ENCODE results near the gene CIAO3.

The CIAO3 gene

DNA sequence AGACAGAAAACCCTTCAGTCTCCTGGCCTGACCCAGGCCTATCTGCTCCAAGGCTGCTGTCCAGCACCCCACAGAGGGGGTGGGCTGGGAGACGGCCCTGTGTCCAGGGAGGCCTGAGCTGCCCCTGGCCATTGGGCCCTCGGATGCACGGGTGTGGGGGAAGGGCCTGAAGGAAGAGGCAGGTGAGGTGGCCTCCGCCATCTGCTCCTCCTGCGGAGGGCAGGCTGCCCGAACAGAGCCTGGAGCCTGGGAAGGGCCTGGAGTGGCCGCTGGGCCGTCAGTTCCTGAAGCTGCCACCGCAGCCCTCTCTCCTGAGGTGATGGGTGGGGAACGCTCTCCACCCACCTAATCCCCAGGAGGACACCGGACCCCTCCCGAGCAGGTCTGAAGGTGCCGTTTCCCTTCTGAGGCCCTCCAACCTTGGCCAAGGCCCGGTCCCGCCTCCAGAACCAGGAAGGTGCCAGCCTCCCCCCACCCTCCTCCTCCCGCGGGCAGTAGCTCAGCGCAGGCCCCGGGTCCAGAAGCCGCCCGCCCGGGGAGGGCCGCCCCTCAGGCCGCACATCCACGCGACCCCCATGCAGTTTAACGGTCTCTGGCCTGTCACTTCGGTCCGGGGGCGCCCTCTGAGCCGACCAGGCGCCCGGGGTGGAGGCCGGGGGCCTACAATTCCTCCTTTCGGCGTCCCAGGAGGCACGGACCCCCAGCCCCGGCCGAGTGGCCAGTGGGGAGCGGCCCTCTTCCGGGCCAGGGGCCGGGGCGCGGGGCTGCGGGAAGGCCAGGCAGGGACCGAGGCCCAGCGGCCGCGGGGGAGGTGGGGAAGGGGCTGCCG, 36.0 kb downstream of the CIAO3 start (continued):
- TF ChIP-seq ZBTB26 (tag by site-specific recombination; optimal IDR thresholded peaks at IDR 0.05) (peak; percentile 22), ZNF391 (tag by site-specific recombination; IDR thresholded peaks at IDR 0.05; ENCODE audit: borderline replicate concordance, low read depth) (no peak), ZNF335 (tag by site-specific recombination; conservative IDR thresholded peaks at IDR 0.05) (peak; percentile 60), HOXC10 (CRISPR knock-in tag; IDR thresholded peaks at IDR 0.05) (no peak), ZNF571 (tag by site-specific recombination; IDR thresholded peaks at IDR 0.05) (no peak), ZNF658 (tag by site-specific recombination; IDR thresholded peaks at IDR 0.05) (no peak), REPIN1 (tag by site-specific recombination; IDR thresholded peaks at IDR 0.05; ENCODE audit: low read depth) (no peak), ZNF529 (tag by site-specific recombination; IDR thresholded peaks at IDR 0.05; ENCODE audit: insufficient replicate concordance) (no peak), SALL2 (tag by site-specific recombination; IDR thresholded peaks at IDR 0.05; ENCODE audit: borderline replicate concordance) (no peak), ZSCAN23 (tag by site-specific recombination; IDR thresholded peaks at IDR 0.05) (no peak), PATZ1 (tag by site-specific recombination; IDR thresholded peaks at IDR 0.05) (peak; percentile 43), ZNF501 (tag by site-specific recombination; IDR thresholded peaks at IDR 0.05) (no peak), INSM2 (tag by site-specific recombination; IDR thresholded peaks at IDR 0.05) (no peak), ZNF114 (tag by site-specific recombination; IDR thresholded peaks at IDR 0.05) (no peak), ZBTB10 (tag by site-specific recombination; IDR thresholded peaks at IDR 0.05) (no peak), ZNF621 (tag by site-specific recombination; IDR thresholded peaks at IDR 0.05) (no peak), PRDM1 (tag by site-specific recombination; IDR thresholded peaks at IDR 0.05) (no peak), ZNF132 (tag by site-specific recombination; IDR thresholded peaks at IDR 0.05; ENCODE audit: borderline replicate concordance) (no peak)
- TF ChIP-seq, protein P1, sequence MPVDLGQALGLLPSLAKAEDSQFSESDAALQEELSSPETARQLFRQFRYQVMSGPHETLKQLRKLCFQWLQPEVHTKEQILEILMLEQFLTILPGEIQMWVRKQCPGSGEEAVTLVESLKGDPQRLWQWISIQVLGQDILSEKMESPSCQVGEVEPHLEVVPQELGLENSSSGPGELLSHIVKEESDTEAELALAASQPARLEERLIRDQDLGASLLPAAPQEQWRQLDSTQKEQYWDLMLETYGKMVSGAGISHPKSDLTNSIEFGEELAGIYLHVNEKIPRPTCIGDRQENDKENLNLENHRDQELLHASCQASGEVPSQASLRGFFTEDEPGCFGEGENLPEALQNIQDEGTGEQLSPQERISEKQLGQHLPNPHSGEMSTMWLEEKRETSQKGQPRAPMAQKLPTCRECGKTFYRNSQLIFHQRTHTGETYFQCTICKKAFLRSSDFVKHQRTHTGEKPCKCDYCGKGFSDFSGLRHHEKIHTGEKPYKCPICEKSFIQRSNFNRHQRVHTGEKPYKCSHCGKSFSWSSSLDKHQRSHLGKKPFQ (tag by site-specific recombination; IDR thresholded peaks at IDR 0.05), result no peak
- TF ChIP-seq, protein P2, sequence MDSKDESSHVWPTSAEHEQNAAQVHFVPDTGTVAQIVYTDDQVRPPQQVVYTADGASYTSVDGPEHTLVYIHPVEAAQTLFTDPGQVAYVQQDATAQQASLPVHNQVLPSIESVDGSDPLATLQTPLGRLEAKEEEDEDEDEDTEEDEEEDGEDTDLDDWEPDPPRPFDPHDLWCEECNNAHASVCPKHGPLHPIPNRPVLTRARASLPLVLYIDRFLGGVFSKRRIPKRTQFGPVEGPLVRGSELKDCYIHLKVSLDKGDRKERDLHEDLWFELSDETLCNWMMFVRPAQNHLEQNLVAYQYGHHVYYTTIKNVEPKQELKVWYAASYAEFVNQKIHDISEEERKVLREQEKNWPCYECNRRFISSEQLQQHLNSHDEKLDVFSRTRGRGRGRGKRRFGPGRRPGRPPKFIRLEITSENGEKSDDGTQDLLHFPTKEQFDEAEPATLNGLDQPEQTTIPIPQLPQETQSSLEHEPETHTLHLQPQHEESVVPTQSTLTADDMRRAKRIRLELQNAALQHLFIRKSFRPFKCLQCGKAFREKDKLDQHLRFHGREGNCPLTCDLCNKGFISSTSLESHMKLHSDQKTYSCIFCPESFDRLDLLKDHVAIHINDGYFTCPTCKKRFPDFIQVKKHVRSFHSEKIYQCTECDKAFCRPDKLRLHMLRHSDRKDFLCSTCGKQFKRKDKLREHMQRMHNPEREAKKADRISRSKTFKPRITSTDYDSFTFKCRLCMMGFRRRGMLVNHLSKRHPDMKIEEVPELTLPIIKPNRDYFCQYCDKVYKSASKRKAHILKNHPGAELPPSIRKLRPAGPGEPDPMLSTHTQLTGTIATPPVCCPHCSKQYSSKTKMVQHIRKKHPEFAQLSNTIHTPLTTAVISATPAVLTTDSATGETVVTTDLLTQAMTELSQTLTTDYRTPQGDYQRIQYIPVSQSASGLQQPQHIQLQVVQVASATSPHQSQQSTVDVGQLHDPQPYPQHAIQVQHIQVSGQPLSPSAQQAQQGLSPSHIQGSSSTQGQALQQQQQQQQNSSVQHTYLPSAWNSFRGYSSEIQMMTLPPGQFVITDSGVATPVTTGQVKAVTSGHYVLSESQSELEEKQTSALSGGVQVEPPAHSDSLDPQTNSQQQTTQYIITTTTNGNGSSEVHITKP (tag by site-specific recombination; IDR thresholded peaks at IDR 0.05), result no peak
- TF ChIP-seq, protein P3, sequence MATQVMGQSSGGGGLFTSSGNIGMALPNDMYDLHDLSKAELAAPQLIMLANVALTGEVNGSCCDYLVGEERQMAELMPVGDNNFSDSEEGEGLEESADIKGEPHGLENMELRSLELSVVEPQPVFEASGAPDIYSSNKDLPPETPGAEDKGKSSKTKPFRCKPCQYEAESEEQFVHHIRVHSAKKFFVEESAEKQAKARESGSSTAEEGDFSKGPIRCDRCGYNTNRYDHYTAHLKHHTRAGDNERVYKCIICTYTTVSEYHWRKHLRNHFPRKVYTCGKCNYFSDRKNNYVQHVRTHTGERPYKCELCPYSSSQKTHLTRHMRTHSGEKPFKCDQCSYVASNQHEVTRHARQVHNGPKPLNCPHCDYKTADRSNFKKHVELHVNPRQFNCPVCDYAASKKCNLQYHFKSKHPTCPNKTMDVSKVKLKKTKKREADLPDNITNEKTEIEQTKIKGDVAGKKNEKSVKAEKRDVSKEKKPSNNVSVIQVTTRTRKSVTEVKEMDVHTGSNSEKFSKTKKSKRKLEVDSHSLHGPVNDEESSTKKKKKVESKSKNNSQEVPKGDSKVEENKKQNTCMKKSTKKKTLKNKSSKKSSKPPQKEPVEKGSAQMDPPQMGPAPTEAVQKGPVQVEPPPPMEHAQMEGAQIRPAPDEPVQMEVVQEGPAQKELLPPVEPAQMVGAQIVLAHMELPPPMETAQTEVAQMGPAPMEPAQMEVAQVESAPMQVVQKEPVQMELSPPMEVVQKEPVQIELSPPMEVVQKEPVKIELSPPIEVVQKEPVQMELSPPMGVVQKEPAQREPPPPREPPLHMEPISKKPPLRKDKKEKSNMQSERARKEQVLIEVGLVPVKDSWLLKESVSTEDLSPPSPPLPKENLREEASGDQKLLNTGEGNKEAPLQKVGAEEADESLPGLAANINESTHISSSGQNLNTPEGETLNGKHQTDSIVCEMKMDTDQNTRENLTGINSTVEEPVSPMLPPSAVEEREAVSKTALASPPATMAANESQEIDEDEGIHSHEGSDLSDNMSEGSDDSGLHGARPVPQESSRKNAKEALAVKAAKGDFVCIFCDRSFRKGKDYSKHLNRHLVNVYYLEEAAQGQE (tag by site-specific recombination; IDR thresholded peaks at IDR 0.05), result peak; percentile 94
